ENCODE data around the gene ZDHHC11.

Gene ZDHHC11

GRCh38 chr5:746258-746761, 104.5 kb downstream of the ZDHHC11 start:
- Histone ChIP-seq H3K9ac (ENCODE audit: low read length) (no peak overlapping the region), H3K27me3 (ENCODE audit: low read depth, low read length) (no peaks in the 10 kb centered on the region), H4K20me1 (ENCODE audit: insufficient read depth, low read length) (no peaks in the 10 kb centered on the region)

More at GRCh38 chr5:746258-746761, 104.5 kb downstream of the ZDHHC11 start:
- Histone ChIP-seq H2AFZ (ENCODE audit: low read depth, low read length) (no peak overlapping the region), H3K4me1 (ENCODE audit: low read length) (no peaks in the 10 kb centered on the region), H3K79me2 (ENCODE audit: low read length) (no peaks in the 10 kb centered on the region), H3K27ac (ENCODE audit: low read length) (no peak overlapping the region), H3K4me3 (ENCODE audit: low read length) (no peak overlapping the region), H3K36me3 (replicated peaks; ENCODE audit: low read depth, low read length) (no peaks in the 10 kb centered on the region), H3K4me2 (ENCODE audit: low read length) (no peak overlapping the region), H3K9me3 (ENCODE audit: insufficient read depth, low read length) (no peaks in the 10 kb centered on the region)
- no peak for TF ChIP-seq EZH2phosphoT487 (IDR thresholded peaks at IDR 0.05; ENCODE audit: low read depth)
- no peak for TF ChIP-seq CTCF (IDR thresholded peaks at IDR 0.05; ENCODE audit: low read depth, low read length)

Measured in OCI-LY3 (cell line).